ENCODE results near the gene CCDC9B. TPM values are rescaled to one million over a fixed set of nuclear protein-coding genes. Genes with fewer than 3 reads are reported as not detected.

CCDC9B gene
- total RNA-seq, 1 experiment from 2014 or later: 56.1 TPM

- Histone ChIP-seq H3K27ac (ENCODE audit: low read length) (no peak overlapping the region), H3K9me2 (replicated peaks; ENCODE audit: low read length) (no peaks in the 10 kb centered on the region), H3K4me2 (ENCODE audit: low read length) (no peak overlapping the region), H3F3A (ENCODE audit: low read length, unreplicated experiment) (no peaks in the 10 kb centered on the region), H3K36me3 (ENCODE audit: low read depth, low read length) (no peaks in the 10 kb centered on the region), H3K79me2 (ENCODE audit: low read length) (no peaks in the 10 kb centered on the region), H3K9ac (ENCODE audit: low read length) (no peak overlapping the region), H2AFZ (ENCODE audit: low read length) (no peak overlapping the region), H3K4me3 (ENCODE audit: low read length) (no peak overlapping the region), H4K20me1 (ENCODE audit: low read length) (no peaks in the 10 kb centered on the region), H3K4me1 (ENCODE audit: insufficient read depth, low read length) (peaks cover 7% of the 10 kb centered on the region; the same call in 1 of the 2 replicates), H3K9me3 (ENCODE audit: low read length) (no peaks in the 10 kb centered on the region), H3K27me3 (ENCODE audit: low read length) (no peaks in the 10 kb centered on the region)
- TF ChIP-seq EZH2phosphoT487 (IDR thresholded peaks at IDR 0.05; ENCODE audit: borderline replicate concordance, low read length) (no peak), CTCF (conservative IDR thresholded peaks at IDR 0.05; ENCODE audit: low read depth, low read length) (no peak), EZH2 (IDR thresholded peaks at IDR 0.05; ENCODE audit: low read length, unreplicated experiment) (no peak)
- POLR2A ChIA-PET (ENCODE audit: unreplicated experiment): no interaction called here
- CTCF ChIA-PET: interaction anchor here (0.5 kb wide), 1 partner anchor 37 kb away, joined by 3 read pairs; no protein-coding TSS in a partner anchor
- ATAC-seq: no peak
- BruUV-seq (replicated peaks): no TSS peak
- DNase-seq: no peak
- intact Hi-C loops (cut with micrococcal nuclease): loop anchor here (1.0 kb wide), 1 partner anchor 32 kb away; no protein-coding TSS in a partner anchor
Observed at GRCh38 chr15:40310993-40311392, 29.7 kb downstream of the CCDC9B start.

GRCh38 chr15:40310001-40310959 lies 30.5 kb downstream of the CCDC9B start:
- Histone ChIP-seq H2AFZ (ENCODE audit: low read length) (no peak overlapping the region), H4K20me1 (ENCODE audit: low read length) (no peaks in the 10 kb centered on the region), H3K9me2 (replicated peaks; ENCODE audit: low read length) (no peaks in the 10 kb centered on the region), H3K4me2 (ENCODE audit: low read length) (no peak overlapping the region), H3K27me3 (ENCODE audit: low read length) (no peaks in the 10 kb centered on the region), H3F3A (ENCODE audit: low read length, unreplicated experiment) (no peaks in the 10 kb centered on the region), H3K9me3 (ENCODE audit: low read length) (no peaks in the 10 kb centered on the region), H3K36me3 (ENCODE audit: low read depth, low read length) (no peaks in the 10 kb centered on the region), H3K79me2 (ENCODE audit: low read length) (no peaks in the 10 kb centered on the region), H3K27ac (ENCODE audit: low read length) (no peak overlapping the region), H3K4me3 (ENCODE audit: low read length) (no peak overlapping the region), H3K4me1 (ENCODE audit: insufficient read depth, low read length) (peaks cover 7% of the 10 kb centered on the region; the same call in 1 of the 2 replicates), H3K9ac (ENCODE audit: low read length) (no peak overlapping the region)
- DNase-seq (peak; percentile 68), ATAC-seq (peak; percentile 69)
- TF ChIP-seq CTCF (conservative IDR thresholded peaks at IDR 0.05; ENCODE audit: low read depth, low read length): peak; percentile 83
- TF ChIP-seq EZH2phosphoT487 (IDR thresholded peaks at IDR 0.05; ENCODE audit: borderline replicate concordance, low read length): no peak
- no peak for TF ChIP-seq EZH2 (IDR thresholded peaks at IDR 0.05; ENCODE audit: low read length, unreplicated experiment)
- intact Hi-C loops (cut with micrococcal nuclease): loop anchor here (1.0 kb wide), 1 partner anchor 31 kb away; no protein-coding TSS in a partner anchor
- ChIA-PET CTCF (interaction anchor here (0.5 to 2.0 kb wide), 5 partner anchors 19 to 134 kb away, joined by 3 to 27 read pairs (median 3); no protein-coding TSS in a partner anchor), POLR2A (ENCODE audit: unreplicated experiment) (interaction anchor here (0.6 kb wide), 1 partner anchor 31 kb away, joined by 4 read pairs; no protein-coding TSS in a partner anchor)
- BruUV-seq (replicated peaks): no TSS peak
